Neuron (in vitro differentiated cells): ENCODE measurements around the gene TRIO.

Experiments
- H2AFZ ChIP-seq: one replicate; pipeline ENCODE4 v1.6.1; 2013; ENCODE audit warnings: low read depth, mild to moderate bottlenecking, inconsistent platforms, low read length, moderate library complexity
- H3K27me3 ChIP-seq: one replicate; pipeline ENCODE4 v1.6.1; 2013; ENCODE audit warnings: low read length; ENCODE audit not compliant: insufficient read depth
- H3K36me3 ChIP-seq: one replicate; pipeline ENCODE4 v1.6.1; 2013; ENCODE audit warnings: low read length; ENCODE audit not compliant: insufficient read depth
- H3K4me1 ChIP-seq: one replicate; pipeline ENCODE4 v1.6.1; 2013; ENCODE audit warnings: low read length; ENCODE audit not compliant: insufficient read depth
- H3K4me3 ChIP-seq: 2 replicates; pipeline ENCODE4 v1.5.1; 2013; ENCODE audit warnings: mild to moderate bottlenecking, low read length, moderate library complexity
- H3K9me3 ChIP-seq: one replicate; pipeline ENCODE4 v1.6.1; 2013; ENCODE audit warnings: low read length

The TRIO gene

GRCh38 chr5:14266686-14267085 lies 123.5 kb downstream of the TRIO start:
- Histone ChIP-seq H2AFZ (no peak overlapping the region), H3K4me1 (peaks cover 32% of the 10 kb centered on the region), H3K9me3 (no peaks in the 10 kb centered on the region), H3K36me3 (no peaks in the 10 kb centered on the region), H3K27me3 (no peaks in the 10 kb centered on the region), H3K4me3 (no peak overlapping the region)

GRCh38 chr5:14267166-14267838 lies 124.2 kb downstream of the TRIO start:
- no peaks in the 10 kb centered on the region for H3K9me3 ChIP-seq
- H3K4me1 ChIP-seq: peaks cover 32% of the 10 kb centered on the region
- no peaks in the 10 kb centered on the region for H3K27me3 ChIP-seq
- no peaks in the 10 kb centered on the region for H3K36me3 ChIP-seq
- no peak overlapping the region for H3K4me3 ChIP-seq
- H2AFZ ChIP-seq: no peak overlapping the region

DNA sequence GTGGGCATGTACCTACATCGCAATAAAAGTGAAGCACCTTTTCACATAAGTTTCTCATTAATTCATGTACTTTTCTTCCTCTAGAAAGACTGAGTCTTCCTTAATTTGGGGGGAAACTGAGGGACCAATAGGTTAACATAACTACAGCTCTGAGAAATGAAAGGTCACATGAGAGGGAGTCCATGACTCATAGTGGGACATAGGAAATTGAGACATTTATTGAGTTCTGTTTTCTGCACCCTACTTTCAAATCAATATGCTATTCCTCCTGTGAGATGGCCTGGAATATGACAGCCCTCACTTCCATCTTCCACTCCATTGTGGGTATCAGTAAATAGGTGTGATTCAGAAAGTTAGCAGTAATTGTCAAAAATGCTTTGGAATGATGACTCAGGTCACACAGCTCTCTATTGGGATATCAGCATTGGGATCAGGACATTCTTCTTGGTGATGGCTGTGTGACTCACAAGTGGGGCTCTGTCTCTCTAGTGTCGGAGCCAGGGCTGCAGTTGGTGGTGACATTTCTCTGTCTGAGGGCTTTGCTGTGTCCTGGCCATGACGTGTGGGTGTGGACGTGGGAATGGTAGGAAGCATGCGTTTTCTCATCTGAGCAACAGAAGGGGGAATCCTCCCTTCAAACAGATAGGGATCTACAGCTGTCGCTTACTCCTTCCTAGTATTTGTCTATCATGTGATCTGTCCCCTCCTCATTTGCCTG lies 125.0 kb downstream of the TRIO start:
- Histone ChIP-seq H3K4me1 (peaks cover 32% of the 10 kb centered on the region), H2AFZ (no peak overlapping the region), H3K4me3 (no peak overlapping the region), H3K9me3 (no peaks in the 10 kb centered on the region), H3K27me3 (no peaks in the 10 kb centered on the region), H3K36me3 (no peaks in the 10 kb centered on the region)

- Histone ChIP-seq H3K27me3 (no peaks in the 10 kb centered on the region), H2AFZ (no peak overlapping the region), H3K9me3 (no peaks in the 10 kb centered on the region), H3K4me3 (no peak overlapping the region), H3K36me3 (no peaks in the 10 kb centered on the region), H3K4me1 (peaks cover 28% of the 10 kb centered on the region)
Measured at GRCh38 chr5:14268738-14269137, 125.6 kb downstream of the TRIO start.

DNA sequence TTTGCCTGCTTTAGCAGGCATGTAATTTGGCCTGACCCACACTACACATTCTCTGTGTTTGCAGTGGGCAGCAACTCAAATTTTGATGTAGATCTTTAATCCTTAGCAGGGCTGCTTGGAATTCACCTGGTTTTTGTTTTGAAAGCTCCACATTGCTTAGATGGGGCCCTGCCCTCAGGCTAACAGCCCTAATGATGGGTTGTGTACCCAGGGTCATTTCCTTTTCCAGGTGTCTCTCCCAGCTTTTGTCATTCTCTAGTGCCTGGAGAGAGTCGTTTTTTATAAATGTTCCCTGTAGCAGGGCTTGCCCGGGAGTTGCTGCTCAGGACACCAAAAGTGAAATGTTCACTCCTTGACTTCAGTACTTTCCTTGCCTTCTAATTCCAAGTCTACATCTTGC lies 126.3 kb downstream of the TRIO start:
- no peaks in the 10 kb centered on the region for H3K9me3 ChIP-seq
- H3K4me1 ChIP-seq: peaks cover 24% of the 10 kb centered on the region
- no peak overlapping the region for H2AFZ ChIP-seq
- no peaks in the 10 kb centered on the region for H3K27me3 ChIP-seq
- H3K4me3 ChIP-seq: no peak overlapping the region
- no peaks in the 10 kb centered on the region for H3K36me3 ChIP-seq

DNA sequence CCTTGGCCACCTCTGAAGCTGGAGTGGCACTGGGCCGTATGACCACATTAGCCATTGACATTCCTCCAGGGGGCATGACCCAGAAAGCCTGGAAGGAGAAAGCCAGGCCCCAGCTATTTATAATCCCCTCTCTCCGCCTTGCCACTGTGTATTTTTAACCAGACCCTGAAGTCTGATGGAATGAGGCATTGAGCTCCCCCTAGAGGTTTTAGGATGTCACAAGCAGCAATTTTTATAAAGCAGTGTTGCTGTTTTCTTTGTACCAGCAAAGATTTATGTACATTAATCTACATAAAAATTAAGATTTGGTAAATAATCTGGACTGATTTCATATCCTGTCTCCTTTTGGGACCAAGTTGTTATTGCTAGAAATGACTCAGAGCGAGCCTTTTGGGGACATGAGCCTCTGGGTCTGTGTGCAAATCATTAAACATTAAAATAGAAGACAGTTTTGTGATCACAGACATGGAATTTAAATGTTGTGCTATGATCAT lies 127.1 kb downstream of the TRIO start:
- peaks cover 19% of the 10 kb centered on the region for H3K4me1 ChIP-seq

DNA sequence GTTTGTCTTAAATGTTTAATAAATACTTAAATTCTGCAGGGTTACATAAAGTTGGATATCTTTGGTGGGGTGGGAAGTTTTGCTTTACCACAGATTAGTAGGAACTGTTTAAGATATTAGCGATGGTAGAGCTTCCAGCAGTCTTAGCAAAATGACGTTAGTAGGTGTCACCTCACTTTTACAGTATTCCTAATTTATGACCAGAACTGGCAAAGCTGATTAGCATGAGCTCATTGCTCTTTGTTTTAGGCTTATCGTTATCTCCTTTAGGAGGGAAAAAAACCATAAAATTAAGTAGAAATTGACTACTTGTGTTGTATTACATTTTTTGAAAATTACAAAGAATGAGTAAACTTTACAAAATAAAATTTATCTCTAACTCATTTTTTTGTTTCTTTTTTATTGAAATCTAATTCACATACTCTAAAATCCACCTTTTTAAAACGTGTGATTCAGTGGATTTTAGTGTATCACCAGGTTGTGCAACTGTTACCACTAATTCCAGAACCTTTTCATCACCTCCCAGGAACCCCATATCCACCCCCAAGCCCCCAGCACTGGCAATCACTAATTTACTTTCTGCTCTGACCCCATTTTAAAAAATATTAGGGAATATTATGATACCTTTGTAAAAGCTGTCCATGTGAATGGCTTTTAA lies 129.5 kb downstream of the TRIO start:
- Histone ChIP-seq H3K36me3 (no peaks in the 10 kb centered on the region), H3K4me1 (peaks cover 3% of the 10 kb centered on the region), H2AFZ (no peak overlapping the region), H3K27me3 (no peaks in the 10 kb centered on the region), H3K9me3 (no peaks in the 10 kb centered on the region), H3K4me3 (no peak overlapping the region)

More for the DNA sequence above, 127.1 kb downstream of the TRIO start:
- H2AFZ ChIP-seq: no peak overlapping the region
- no peaks in the 10 kb centered on the region for H3K27me3 ChIP-seq
- no peak overlapping the region for H3K4me3 ChIP-seq
- H3K9me3 ChIP-seq: no peaks in the 10 kb centered on the region
- no peaks in the 10 kb centered on the region for H3K36me3 ChIP-seq

DNA sequence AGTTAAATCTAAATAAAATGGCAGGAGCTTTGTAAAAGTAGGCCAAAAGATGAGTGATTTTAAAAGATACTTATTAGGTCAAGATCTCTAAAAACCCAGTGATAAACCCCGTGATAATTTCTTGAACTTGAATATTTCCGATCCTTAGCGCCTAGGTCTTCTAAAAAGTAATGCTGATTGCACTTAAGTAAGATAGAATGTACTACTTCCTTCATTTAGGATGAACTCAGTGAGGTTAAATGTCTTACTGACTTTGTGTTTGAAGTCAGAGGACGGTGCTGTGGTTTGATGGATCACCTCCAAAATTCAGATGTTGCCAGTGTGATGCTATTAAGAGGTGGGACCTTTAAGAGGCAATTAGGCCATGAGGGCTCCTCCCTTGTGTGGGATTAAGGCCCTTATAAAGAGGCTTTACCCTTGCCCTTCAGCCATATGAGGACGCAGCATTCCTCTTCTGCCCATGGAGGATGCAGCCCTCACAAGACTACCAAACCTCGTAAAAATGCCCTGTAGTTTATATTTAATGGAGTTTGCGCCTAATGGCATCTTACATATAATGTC lies 130.1 kb downstream of the TRIO start:
- H3K4me3 ChIP-seq: no peak overlapping the region
- peaks cover 3% of the 10 kb centered on the region for H3K4me1 ChIP-seq

DNA sequence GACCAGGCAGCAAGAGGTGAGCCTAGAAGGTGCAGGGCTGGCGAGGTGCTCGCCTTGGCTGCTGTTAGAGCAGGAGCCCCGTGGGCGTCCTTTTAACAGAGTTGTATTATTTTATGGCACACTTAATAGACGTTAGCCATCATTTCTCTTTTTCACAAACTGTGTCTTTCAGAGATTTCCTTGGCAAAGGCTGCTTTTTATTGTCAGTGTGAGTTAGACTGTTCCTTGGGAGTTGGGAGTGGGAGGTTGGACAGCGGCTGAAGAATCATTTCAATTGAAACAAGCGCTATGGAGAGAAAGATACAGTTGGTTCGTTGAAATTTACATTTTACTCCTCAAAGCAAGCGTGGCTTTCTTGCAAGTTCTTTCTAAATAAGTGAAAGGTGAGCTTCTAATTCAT lies 133.2 kb downstream of the TRIO start:
- H3K36me3 ChIP-seq: peaks cover 6% of the 10 kb centered on the region
- no peak overlapping the region for H3K4me3 ChIP-seq

More for the DNA sequence above, 130.1 kb downstream of the TRIO start:
- H3K36me3 ChIP-seq: no peaks in the 10 kb centered on the region
- H3K27me3 ChIP-seq: no peaks in the 10 kb centered on the region
- no peaks in the 10 kb centered on the region for H3K9me3 ChIP-seq
- no peak overlapping the region for H2AFZ ChIP-seq

DNA sequence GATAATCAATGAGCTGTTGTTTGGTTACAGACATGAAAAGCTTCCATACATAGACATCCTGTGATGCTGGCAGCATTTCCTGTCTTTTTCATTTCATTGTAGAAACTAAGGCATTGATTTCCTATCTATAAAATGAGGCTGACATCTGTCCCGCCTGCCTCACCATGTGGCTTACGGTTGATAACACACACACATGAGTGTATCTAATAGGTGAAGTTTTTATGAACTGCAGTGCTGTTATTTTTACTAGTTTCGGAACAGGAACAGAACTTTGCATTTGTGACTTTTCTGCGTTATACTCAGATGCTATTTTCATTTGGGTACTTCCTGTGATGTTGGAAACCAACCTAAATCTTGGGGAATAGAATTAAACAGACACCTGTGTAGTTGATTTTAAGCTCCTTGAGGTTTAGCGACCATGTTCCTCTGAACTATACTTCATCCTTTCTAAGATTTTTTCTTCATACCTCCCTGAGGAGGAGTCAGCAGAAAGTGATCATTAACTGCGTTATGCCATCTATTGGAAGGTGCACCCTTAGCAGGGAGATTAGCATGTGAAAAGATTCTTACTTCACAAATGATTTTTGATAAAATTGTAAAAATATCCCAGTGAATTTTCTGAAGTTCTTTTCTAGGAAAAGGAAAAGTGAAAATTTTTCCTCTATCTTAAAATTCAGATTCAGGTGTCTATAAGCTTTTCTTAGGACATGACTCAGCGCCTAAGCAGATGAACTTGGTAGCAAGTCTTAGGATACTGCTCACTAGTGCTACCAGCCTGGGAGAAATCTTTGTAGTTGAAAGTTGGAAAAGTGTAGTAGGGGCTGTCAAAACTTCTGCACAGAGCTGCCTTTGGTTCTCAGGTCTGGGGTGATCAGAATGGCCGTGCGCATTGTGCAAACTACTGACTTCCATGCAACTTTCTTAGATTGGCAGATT lies 134.5 kb downstream of the TRIO start:
- Histone ChIP-seq H3K4me3 (no peak overlapping the region), H2AFZ (no peak overlapping the region), H3K9me3 (no peaks in the 10 kb centered on the region), H3K27me3 (no peaks in the 10 kb centered on the region), H3K4me1 (no peaks in the 10 kb centered on the region), H3K36me3 (peaks cover 10% of the 10 kb centered on the region)

More for the DNA sequence above, 133.2 kb downstream of the TRIO start:
- Histone ChIP-seq H3K27me3 (no peaks in the 10 kb centered on the region), H3K9me3 (no peaks in the 10 kb centered on the region), H2AFZ (no peak overlapping the region), H3K4me1 (no peaks in the 10 kb centered on the region)

GRCh38 chr5:14280294-14280854 lies 137.2 kb downstream of the TRIO start:
- Histone ChIP-seq H3K36me3 (peaks cover 10% of the 10 kb centered on the region), H3K4me3 (no peak overlapping the region), H2AFZ (no peak overlapping the region), H3K27me3 (no peaks in the 10 kb centered on the region), H3K9me3 (no peaks in the 10 kb centered on the region), H3K4me1 (peaks cover 23% of the 10 kb centered on the region)

DNA sequence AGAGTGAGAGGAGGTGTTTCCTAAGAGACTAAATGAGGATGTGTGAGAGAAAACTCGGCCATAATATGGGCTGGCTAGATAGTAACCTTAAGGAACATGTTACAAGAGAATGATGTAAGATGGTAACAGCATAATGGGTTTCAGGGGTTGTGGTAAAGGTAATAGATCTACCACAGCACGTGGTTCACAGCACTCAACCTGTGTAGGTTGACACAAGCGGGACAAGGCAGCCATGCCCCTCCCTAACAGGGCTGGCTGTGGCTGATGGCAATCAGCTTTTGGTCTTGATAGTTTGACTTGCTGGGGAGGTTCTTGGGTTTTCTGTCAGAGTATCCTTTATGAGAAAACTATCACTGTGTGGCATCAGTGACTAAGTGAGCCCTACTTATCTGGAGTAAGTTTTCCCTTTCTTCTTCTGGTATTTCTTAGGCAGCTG lies 138.6 kb downstream of the TRIO start:
- no peaks in the 10 kb centered on the region for H3K27me3 ChIP-seq
- H2AFZ ChIP-seq: no peak overlapping the region
- no peaks in the 10 kb centered on the region for H3K9me3 ChIP-seq
- H3K4me1 ChIP-seq: peaks cover 23% of the 10 kb centered on the region
- H3K36me3 ChIP-seq: peaks cover 15% of the 10 kb centered on the region
- H3K4me3 ChIP-seq: no peak overlapping the region
